ENCODE results near the gene TRPM3.
A peak's percentile ranks its signal among the peaks of the same experiment; 100 is the strongest.

Gene TRPM3

DNA sequence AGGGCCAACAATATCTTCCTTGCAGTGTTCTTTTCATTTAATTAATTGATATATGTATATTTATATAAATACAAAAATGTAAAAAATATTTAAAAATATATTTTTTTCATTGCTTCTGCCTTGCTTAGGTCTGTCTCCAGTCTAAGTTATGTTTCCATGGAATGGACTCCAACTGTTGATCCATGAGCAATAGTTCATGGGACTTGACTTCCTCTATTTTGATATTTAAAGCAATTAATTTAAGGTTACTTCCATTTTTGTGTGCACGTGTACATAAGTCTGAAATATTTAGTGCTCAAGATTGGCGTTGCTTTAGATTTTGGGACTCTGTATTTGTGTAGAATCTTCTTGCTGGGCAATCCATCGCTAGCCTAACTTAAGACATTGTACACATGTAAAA is 551.6 kb downstream of the TRPM3 start:
- no peak for DNase-seq

DNA sequence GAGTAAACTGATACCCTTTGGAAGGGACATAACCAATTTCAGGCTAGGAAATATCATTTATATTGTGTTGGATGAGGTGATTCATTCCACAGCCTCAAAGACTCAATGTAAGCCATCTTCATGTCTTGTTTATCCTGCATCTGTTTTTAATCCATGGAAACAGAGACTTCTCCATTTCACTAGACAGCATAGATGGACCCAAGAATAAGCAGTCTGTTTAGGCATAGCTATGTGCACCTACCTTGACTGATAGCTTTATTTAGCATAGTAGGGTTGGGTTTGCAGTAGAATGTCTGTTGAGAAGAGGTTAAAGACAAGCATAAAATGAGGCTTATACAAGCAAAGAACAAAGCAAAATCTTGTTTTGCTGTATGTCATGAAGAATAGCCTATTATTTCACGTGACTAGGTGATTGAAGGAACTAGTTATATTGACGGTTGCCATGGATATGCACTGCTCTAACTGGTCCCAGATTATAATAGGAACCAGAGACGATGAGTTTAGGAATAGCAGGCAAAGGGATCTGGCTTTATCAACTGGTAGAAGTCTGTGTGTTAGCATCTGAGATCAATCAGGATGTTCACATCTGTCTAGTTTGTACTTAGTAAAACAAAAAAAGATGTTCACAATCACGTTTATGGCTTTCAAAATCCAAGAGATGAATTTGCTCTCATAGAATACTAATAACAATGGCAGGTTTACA is 552.2 kb downstream of the TRPM3 start:
- no peak for DNase-seq

DNA sequence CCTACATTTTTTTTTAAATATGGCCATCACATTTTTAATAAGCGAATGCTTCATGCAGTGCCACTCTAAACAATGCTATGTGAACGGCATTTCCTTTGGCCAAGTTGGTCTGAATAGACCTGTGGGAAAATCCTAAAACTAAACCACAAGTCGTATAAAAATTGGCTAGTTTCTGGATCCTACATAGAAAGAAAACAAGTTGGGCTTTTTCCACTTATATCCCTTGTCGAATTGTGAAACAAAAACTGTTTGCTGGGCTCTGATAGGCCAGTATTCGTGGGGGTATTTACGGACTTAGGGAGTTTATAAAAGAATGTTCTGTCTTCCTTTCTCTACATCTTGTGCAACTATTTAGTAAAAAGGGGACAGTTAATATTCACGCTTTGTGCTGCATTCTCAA is 553.9 kb downstream of the TRPM3 start:
- DNase-seq: no peak

DNA sequence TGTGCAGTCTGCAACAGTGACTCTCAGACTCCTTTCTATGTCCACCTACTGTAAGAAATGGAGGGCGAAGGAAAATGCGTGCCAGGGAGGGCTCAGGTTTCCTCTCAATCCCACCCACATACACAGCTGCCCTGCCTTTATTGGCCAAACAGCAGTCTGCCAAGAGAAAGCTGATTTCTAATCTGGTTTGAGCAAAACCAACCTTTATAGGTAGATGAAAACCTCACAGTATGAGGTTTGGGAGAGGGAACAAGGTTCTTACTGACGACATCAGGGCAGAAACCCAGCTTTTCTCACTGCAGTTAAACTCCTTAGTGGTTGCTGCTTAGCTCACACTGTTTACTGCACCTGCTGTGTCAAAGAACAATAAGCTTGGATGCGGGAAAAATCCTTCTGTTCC is 554.7 kb downstream of the TRPM3 start:
- no peak for DNase-seq

DNA sequence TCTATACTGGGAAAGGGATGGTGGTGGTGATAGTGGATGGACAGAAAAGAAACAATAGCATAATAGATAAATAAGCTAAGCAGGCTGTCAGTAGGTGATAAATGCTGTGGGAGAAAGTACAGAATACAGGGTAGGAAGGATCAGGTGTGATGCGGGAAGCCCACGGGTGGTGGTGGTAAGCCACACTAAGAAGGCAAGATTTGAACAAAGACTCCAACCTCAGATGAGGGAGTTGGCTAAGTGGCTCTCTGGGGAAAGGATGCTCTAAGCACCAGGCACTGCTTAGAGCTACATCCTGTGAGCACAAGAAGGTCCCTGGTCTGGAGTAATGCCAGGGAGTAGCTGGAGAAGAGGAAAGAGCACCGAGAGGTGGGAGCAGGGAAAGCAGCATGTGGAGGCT is 555.4 kb downstream of the TRPM3 start:
- DNase-seq: no peak

DNA sequence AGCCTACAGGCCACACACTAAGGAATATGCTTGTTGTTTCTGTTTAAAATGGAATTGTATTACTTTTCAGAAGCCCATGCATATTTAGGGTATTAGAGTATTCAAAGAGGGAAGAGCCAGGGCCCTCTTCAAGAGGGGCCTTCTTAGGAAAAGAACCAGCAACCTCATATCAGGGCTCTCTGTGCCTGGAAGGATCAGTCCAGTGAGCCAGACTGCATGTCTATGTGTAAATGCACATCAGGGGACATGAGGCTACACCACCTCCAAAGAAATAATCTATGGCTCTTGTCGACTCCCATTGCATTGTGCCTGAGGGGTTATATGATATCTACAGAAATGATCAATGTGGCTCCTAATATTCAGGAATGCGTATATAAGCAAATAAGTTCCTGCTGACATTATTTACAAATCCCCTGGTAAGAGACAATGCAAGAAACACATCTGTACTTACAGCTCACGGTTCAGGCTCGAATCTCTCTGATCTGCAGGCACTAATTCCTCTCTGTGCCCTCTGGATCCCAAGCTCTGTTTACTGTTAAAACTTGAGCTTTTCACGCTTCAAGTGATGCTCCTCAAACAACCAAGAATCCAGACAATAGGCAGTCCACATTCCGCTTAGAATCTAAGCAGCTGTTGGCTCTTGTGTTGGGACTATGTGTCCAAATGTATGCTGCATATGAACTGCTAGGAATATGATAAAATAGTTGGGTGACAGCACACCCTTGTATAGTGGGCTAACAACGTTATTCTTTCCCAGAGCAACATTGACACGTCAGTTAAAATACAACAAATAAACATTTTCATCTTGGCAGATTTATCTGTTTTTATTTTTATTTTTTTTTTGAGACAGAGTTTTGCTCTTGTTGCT is 556.7 kb downstream of the TRPM3 start:
- DNase-seq: no peak

DNA sequence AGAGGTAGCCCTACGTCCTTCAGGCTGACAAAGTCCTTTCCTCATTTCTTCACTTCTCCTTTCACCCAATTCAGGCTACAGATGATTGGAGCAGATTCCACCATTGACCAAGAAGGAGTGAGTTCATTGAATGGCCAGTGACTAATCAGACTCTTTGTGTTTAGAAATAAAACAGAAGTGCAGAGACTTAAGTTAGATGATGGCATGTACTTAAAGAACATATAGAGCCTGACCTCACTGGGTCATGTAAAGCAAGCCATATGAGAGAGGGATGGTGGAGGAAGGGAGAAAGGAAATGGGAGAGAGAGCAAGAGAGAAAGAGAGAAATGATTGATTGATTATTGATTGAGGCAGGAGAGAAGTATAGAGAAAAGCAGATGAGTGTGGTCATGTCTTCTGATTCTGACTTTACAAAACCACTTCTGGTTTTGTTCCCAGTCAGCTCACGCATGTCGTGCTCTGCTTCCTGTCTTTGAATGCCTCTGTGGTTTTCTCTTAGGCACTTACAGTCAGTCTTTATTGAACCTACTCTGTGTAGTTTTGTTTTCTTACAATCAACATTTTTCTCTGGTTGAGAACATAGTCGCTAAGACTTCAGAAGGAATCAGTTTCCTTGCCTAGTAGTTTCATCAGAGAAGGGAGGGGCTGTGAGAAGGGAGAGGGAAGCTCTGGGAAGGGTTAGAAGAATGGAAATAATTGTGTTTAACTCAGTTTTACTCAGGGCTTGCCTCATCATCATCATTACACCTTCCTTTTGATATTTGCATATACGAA is 557.8 kb downstream of the TRPM3 start:
- peak; percentile 60 to 61 for DNase-seq

DNA sequence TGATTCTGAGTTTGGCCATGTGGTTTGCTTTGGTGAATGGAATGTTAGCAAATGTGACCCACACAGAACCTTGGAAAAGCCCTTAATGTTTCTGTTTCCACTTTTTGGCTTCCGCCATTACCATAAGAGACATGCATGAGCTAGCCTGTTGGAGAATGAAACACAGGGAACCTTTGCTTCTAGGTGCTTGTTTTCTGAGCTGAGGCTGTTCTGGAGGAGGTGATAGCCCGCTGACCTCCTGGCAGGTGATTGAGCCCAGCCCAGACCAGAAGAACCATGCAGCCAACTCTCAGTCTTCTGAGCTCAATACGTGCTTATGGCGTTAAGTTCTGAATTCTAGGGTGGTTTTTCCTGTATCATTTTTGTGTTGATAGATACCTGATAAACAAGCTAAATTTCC is 558.4 kb downstream of the TRPM3 start:
- no peak for DNase-seq

DNA sequence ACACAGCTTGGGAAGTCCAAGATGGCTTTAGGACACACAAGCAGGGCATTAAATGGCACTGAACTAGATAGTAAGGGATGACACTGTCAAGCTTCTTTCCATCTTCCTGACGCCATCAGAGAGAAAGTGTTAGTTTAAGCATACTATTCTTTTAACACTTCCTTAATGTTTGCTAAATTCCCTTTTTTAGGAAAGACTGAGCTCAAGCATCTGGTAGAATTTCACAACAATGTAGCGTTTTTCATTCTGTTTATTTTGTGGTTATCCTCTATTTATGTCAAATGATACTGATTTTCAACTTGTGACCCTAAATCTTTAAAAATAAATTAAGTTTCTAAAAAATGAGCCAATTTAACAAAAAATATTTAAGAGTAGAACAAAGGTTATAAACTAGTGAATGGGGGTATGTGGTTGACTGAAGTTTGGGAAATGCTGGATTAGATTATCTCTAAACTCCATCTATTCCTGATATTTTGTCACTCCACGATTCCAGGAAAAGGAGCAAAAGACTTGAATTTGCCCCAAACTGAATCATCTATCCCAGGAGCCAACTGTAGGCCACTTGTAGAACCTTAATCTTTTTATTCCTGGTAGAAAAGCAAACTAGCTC is 559.5 kb downstream of the TRPM3 start:
- no peak for DNase-seq

DNA sequence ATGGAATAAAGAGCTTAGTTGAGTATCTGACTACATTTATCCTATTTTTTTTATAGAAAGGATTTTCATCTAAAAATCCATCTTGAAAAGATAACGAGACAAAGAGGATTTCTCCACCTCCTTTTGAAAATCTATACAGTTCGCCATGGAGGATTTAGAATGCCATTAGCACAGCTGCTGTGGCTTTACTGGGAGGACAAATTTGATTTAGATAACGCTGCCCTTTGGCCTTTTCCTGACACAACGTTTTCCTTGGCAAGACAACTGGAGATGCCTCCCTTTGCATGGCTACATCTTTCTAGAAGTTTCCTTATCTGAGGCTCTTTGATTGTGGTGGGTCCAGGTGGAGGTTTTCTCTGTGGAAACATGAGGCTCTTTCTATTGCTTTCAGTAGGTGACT is 560.3 kb downstream of the TRPM3 start:
- no peak for DNase-seq

DNA sequence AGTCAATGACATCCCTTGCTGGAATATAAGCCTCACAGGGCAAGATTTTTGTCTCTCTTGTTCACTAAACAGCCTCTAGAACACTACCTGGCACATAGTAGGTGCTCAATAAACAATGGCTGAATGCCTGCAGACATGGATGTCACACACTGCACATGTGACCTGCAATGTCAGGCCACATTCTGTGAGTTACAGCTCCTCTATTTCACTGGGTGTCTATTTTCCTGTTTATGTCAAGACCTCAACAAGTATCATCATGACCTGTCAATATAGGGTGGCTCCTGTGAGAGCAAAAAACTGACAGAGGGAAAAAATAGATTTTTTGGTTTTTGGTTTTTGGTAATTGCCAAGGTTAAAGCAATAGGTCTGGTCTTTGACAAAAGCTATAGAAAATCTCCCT is 562.3 kb downstream of the TRPM3 start:
- no peak for DNase-seq

DNA sequence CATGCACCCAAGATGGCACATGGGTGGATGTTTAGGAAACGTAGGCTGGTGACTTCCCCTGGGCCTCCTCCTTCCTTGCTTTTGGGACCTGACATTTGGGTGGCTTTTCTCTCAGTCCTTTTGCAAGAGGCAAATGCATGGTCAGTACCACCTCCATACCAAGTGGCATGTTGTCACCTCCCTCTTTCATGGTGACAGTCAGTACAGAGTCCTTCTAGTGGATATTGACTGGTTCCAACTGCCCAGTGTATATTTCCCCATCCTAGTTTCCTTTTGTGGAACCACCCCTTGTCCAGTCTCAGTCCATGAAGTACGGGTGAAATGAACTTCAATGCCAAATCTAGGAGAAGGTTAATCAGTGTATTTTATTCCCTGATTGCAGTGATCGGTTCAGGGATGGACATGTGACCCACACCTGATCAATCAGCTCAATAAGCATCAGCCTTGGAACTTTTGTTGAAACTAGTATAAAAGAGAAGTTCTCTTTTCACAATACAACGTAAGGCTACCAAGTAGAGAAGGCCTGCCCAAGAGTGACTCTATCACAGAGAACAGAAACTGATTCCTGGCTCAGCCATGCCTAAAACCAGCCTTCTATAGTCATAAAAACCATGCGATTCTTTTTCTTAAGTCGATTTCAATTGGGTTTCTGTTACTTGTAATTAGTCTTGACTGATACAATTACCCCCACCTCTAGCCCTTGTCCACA is 563.6 kb downstream of the TRPM3 start:
- no peak for DNase-seq

DNA sequence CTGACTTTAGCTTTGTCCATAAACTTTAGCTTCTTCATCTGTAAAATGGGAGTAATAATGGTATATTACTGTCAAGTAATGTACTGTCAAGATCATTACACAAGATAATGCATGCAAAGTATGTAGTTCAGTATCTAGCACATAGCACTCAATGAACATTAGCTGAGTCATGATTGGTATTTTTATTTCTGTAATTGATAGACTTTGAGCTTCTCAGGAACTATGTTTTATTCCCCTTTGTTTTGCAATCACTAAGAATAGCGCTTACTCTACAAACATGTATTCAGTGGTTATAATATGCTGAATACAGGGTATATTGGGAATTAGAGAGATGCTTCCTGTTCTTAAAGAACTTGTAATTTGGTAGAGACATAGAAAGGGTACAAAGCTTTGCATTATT is 564.6 kb downstream of the TRPM3 start:
- DNase-seq: no peak

DNA sequence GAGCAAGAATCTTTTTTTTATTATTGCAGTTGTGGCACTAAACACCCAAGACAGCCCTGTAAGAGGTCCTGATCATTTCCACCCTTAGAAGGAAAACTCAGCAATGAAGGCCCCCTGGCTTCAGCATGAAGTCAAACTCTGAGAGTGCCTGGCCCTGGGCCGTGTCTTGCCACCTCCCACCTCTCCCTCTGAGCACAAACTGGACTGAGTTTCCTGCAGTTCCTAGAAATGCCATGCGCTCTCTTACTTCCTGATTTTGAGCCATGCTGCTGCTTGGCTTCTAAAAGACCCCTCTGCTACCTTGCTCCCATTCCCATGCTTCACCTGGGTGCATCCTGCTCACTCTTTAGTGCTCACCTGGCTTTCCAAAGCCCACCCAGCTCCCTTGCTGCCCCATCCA is 566.5 kb downstream of the TRPM3 start:
- DNase-seq: no peak

DNA sequence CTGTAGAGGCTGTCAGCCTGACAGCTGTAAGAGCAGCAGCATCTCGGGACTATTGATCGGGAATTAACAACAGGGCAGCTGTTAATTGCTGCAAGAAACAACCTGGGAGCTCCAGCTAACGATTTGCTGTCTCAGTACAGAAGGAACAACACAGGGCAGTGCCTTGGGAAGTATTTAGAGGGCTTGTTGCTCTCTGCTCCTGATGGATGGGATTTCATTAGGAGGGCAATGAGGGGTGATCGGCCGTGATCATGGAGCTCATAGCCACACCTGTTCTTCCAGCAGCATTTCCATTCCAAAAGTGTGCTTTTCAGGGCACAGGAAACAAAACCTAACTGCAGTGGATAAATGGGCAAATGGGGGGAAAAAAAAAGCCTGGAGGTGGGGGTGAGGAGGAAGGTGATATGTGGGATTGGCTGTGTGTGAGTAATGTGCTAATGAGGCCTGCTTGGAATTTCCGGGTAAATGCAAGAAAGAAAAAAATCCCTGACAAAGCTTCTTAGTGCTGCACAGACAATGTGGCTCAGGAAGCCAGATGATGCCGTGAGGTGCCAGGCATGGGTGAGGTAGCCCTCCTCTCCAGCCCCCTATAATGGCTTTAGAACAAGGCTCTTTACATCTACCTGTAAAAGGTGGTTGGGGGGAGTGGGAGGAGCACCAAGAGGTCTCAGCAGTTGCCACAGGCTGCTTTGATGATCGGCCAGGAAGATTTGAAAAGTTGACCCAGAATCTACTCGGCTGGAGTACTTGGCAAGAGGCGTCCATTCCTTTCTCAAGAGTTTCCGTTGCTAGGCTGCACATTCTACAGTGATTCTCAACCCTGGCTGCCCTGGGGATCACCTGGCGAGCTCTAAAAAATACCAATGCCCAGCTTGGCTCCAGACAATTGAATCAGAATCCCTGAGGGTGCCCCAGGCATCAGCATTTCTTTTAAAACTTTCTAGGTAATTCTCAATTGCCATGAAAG is 567.4 kb downstream of the TRPM3 start:
- DNase-seq: no peak

DNA sequence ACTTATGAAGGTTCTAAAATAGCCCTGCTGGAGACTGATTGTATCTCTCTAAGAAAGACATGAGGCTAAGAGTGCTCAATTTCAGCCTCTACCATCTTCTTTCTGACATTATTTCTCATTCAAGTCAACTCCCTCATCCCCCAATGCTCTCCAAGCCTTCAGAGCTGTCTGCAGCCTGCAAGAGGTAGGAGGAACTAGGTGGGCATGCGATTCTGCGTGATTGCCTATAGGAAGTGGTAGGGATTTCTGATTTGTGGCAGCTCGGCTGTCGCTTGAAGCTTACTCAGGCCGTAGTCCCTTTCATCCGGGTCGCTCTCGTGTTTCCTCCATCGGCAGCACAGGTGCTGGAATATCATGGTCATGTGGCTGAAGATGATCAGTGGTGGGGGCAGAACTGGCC is 568.9 kb downstream of the TRPM3 start:
- DNase-seq: no peak

DNA sequence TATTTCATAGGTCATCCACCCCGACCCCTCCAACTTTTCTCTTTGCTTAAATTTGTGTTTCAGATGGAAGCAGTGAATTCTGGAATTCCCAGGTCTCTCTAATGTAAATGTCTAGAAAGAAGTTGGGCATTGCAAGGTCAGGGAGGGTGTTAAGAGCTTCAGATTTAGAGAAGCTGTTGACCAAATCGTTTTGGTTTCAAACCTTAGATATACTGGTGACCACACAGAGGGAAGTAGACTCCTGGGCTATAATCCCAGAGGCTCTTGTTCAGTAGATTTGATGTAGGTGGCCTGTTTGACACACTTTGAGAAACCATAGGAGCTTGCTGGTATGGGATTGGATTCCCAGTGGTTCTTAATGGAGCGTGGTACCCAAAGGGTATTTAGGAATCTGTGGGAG is 569.6 kb downstream of the TRPM3 start:
- no peak for DNase-seq

DNA sequence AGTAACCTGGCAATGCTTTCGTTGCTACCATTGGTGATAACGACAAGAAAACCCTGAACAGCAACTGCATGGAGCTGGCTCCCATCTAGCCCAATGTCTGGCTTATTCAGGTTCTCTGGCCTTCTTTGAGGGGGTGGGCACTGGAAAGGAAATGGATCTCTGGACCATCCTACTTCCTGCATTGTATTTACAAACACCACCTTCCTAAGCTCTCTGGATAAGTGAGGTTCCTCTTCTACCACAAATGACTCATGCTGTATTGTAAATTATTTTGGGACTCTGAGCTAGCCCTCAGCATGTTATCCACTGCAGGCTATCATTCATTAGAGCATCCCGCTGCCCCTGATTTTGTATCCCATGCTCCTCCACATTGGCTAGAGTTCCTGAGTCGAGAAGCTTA is 570.0 kb downstream of the TRPM3 start:
- DNase-seq: no peak

DNA sequence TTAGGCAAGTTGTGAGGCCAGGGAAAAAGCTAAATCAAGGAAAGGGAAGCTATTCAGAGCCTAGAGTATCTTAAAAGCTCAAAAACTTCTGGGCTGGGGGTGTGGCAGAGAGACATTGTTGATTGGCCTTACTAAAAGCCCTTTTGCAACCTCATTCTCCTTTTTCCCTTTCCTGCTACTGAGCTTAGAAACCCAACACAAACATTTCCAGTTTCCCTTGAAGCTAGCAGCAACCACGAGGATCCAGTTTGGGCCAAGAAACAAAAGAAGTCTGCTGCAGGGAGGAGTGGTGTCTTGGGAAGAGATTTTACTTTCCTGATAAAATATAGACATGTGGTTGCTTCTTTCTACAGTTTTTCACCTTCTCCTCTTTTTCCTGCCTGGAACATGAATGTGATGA is 571.5 kb downstream of the TRPM3 start:
- DNase-seq: no peak

DNA sequence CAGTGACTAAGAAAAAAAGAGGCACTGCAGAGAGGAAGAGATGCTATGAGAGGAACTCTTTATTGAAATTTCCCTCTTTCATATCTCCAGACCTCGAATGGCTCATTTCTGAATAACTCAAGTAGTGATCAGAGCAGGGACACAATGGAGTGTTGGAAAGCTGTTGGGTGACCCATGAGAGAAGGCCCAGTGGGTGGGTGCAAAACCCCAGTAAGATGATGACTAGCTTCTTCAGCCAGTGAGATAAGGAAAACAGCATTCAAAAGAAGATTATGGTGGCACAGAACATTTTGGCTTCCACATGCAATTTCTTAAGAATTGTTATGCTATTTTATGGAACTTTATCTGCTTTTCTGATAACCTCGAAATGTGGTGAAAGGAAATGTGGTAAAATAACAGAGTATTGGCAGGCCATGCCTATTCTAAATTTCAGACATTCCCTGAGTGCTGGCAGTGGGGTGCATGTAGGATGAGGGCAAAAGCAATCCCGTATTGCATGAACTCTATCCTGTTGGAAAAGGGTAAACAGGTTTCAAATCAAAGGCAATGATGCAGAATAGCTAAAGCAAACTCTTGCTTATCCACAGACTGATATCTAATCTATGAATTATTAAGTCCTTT is 579.0 kb downstream of the TRPM3 start:
- no peak for DNase-seq

DNA sequence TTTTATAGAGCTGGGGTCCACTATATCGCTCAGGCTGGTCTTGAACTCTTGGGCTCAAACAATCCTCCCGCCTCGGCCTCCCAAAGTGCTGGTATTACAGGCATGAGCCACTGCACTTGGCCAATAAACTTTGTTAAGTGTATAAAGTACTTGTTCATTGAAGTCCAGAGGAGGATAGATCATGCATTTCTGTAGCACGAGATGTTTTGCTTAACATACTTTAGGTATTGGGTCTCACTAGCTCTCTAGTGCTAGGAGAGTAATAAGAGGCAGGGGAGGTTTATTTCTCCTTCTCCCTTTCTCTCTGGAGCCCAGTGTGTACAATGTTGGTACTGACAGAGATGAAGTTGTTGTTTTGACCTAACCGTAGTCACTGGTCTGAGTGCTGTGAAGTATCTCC is 581.4 kb downstream of the TRPM3 start:
- no peak for DNase-seq
